Activated naive CD4-positive, alpha-beta T cell treated with anti-CD3 and anti-CD28 coated beads, Interleukin-2, amount 50 U/mL, for 72 hours (primary cell): ENCODE measurements around the gene MVD. TPM values are rescaled to one million over a fixed set of nuclear protein-coding genes. Genes with fewer than 3 reads are reported as not detected.

ENCODE experiments used
- ATAC-seq, 2 donors: fragments of 150-1000 bp; cut with Tn5 transposase; 2 replicates each; pipeline ENCODE4 v1.10.0; 2021; ENCODE audit warnings: mild to moderate bottlenecking in 2 of 2, moderate library complexity in 2 of 2
- DNase-seq, 2 donors: peaks; one replicate each; pipeline ENCODE4 v3.0.0; 2021 to 2022; ENCODE audit warnings: low spot score in 2 of 2
- H3K27ac Mint-ChIP-seq, 2 donors: one replicate each; pipeline ENCODE4 v1.8.0; 2022; ENCODE audit warnings: mild to moderate bottlenecking in 2 of 2, mixed read lengths in 2 of 2
- H3K36me3 Mint-ChIP-seq, 2 donors: one replicate each; pipeline ENCODE4 v1.8.0; 2022; ENCODE audit warnings: mixed read lengths in 2 of 2
- H3K9me3 Mint-ChIP-seq, 2 donors: one replicate each; pipeline ENCODE4 v1.8.0; 2022; ENCODE audit warnings: mixed read lengths in 2 of 2
- total RNA-seq, 2 donors: library from RNA; stranded (reverse); gene quantifications; one replicate each; pipeline ENCODE4 v1.2.3, GENCODE V29; 2022

The MVD gene
- total RNA-seq, 2 donors from 2014 or later = 91.6 to 96.1 TPM

GRCh38 chr16:88630941-88631340 lies 31.9 kb downstream of the MVD start:
- Mint-ChIP-seq H3K9me3 (no peaks in the 10 kb centered on the region), H3K27ac (no peak overlapping the region), H3K36me3 (peaks cover 0 to 7% of the 10 kb centered on the region in 2 donors)
- no peak for DNase-seq
- no peak for ATAC-seq

- ATAC-seq = no peak
- H3K36me3 Mint-ChIP-seq = peaks cover 0 to 7% of the 10 kb centered on the region in 2 donors
Measured at GRCh38 chr16:88630433-88630832, 32.5 kb downstream of the MVD start.

GRCh38 chr16:88629835-88630234 lies 33.1 kb downstream of the MVD start:
- peaks cover 0 to 7% of the 10 kb centered on the region in 2 donors for H3K36me3 Mint-ChIP-seq
- no peak overlapping the region for H3K27ac Mint-ChIP-seq
- H3K9me3 Mint-ChIP-seq = no peaks in the 10 kb centered on the region
- DNase-seq (no peak), ATAC-seq (no peak)

More at GRCh38 chr16:88630433-88630832, 32.5 kb downstream of the MVD start:
- Mint-ChIP-seq H3K27ac (no peak overlapping the region), H3K9me3 (no peaks in the 10 kb centered on the region)
- no peak for DNase-seq

- Mint-ChIP-seq H3K27ac (no peak overlapping the region), H3K36me3 (peaks cover 0 to 7% of the 10 kb centered on the region in 2 donors), H3K9me3 (no peaks in the 10 kb centered on the region)
- ATAC-seq (peak in 1 of 2 donors; percentile 31), DNase-seq (no peak)
Measured at GRCh38 chr16:88628512-88628974, 34.3 kb downstream of the MVD start.

- ATAC-seq (no peak), DNase-seq (no peak)
- H3K27ac Mint-ChIP-seq = no peak overlapping the region
- peaks cover 0 to 12% of the 10 kb centered on the region in 2 donors for H3K36me3 Mint-ChIP-seq
- H3K9me3 Mint-ChIP-seq = no peaks in the 10 kb centered on the region
Measured at GRCh38 chr16:88627531-88628411, 35.1 kb downstream of the MVD start.

GRCh38 chr16:88626646-88627045 lies 36.2 kb downstream of the MVD start:
- DNase-seq (no peak), ATAC-seq (no peak)
- no peaks in the 10 kb centered on the region for H3K9me3 Mint-ChIP-seq
- H3K36me3 Mint-ChIP-seq = peaks cover 0 to 18% of the 10 kb centered on the region in 2 donors
- H3K27ac Mint-ChIP-seq = no peak overlapping the region

GRCh38 chr16:88624977-88625576 lies 37.8 kb downstream of the MVD start:
- no peak for DNase-seq
- Mint-ChIP-seq H3K9me3 (no peaks in the 10 kb centered on the region), H3K27ac (peak overlapping the region in 1 of 2 donors; percentile 88), H3K36me3 (peaks cover 0 to 18% of the 10 kb centered on the region in 2 donors)
- peak in 1 of 2 donors; percentile 16 for ATAC-seq

- ATAC-seq (no peak), DNase-seq (no peak)
- no peaks in the 10 kb centered on the region for H3K9me3 Mint-ChIP-seq
- peaks cover 0 to 18% of the 10 kb centered on the region in 2 donors for H3K36me3 Mint-ChIP-seq
- no peak overlapping the region for H3K27ac Mint-ChIP-seq
Measured at GRCh38 chr16:88624481-88624880, 38.4 kb downstream of the MVD start.

GRCh38 chr16:88623858-88624257 lies 39.0 kb downstream of the MVD start:
- ATAC-seq (no peak), DNase-seq (no peak)
- Mint-ChIP-seq H3K27ac (peak overlapping the region in 1 of 2 donors; percentile 52), H3K9me3 (no peaks in the 10 kb centered on the region), H3K36me3 (peaks cover 0 to 18% of the 10 kb centered on the region in 2 donors)

GRCh38 chr16:88622866-88623265 lies 40.0 kb downstream of the MVD start:
- H3K36me3 Mint-ChIP-seq = peaks cover 0 to 18% of the 10 kb centered on the region in 2 donors

GRCh38 chr16:88622125-88622524 lies 40.8 kb downstream of the MVD start:
- Mint-ChIP-seq H3K9me3 (no peaks in the 10 kb centered on the region), H3K27ac (no peak overlapping the region), H3K36me3 (peaks cover 0 to 11% of the 10 kb centered on the region in 2 donors)
- ATAC-seq (no peak), DNase-seq (no peak)

More at GRCh38 chr16:88622866-88623265, 40.0 kb downstream of the MVD start:
- ATAC-seq (no peak), DNase-seq (no peak)
- H3K27ac Mint-ChIP-seq = no peak overlapping the region
- no peaks in the 10 kb centered on the region for H3K9me3 Mint-ChIP-seq

- H3K9me3 Mint-ChIP-seq = no peaks in the 10 kb centered on the region
- DNase-seq (no peak), ATAC-seq (peak; percentile 56 to 71)
- H3K36me3 Mint-ChIP-seq = peaks cover 0 to 11% of the 10 kb centered on the region in 2 donors
- H3K27ac Mint-ChIP-seq = peak overlapping the region; percentile 24 to 81
Measured at GRCh38 chr16:88619859-88620815, 42.8 kb downstream of the MVD start.

- DNase-seq (no peak), ATAC-seq (no peak)
- Mint-ChIP-seq H3K36me3 (peaks cover 0 to 11% of the 10 kb centered on the region in 2 donors), H3K9me3 (no peaks in the 10 kb centered on the region), H3K27ac (peak overlapping the region; percentile 24 to 65)
Measured at GRCh38 chr16:88618956-88619667, 43.8 kb downstream of the MVD start.

GRCh38 chr16:88618182-88618955 lies 44.5 kb downstream of the MVD start:
- DNase-seq = no peak
- Mint-ChIP-seq H3K27ac (peak overlapping the region; percentile 24 to 91), H3K9me3 (no peaks in the 10 kb centered on the region), H3K36me3 (peaks cover 0 to 10% of the 10 kb centered on the region in 2 donors)
- ATAC-seq = no peak
